ENCODE measurements around the gene STON1.
"Not testable (repeated sequence)": the region's sequence is repeated elsewhere in the genome, so short reads cannot be mapped to it uniquely, and the experiment has no call there.

The STON1 gene

GRCh38 chr2:48541666-48542389 lies 11.9 kb downstream of the STON1 start:
- no peak for TF ChIP-seq CTCF (conservative IDR thresholded peaks at IDR 0.05)

GRCh38 chr2:48543895-48544294 lies 13.9 kb downstream of the STON1 start:
- no peak for TF ChIP-seq CTCF (conservative IDR thresholded peaks at IDR 0.05)
- no peak overlapping the region for H3K27ac ChIP-seq

More at GRCh38 chr2:48541666-48542389, 11.9 kb downstream of the STON1 start:
- H3K27ac ChIP-seq = no peak overlapping the region

GRCh38 chr2:48545244-48545643 lies 15.3 kb downstream of the STON1 start:
- no peak overlapping the region for H3K27ac ChIP-seq
- TF ChIP-seq CTCF (conservative IDR thresholded peaks at IDR 0.05) = no peak

GRCh38 chr2:48548840-48549239 lies 18.9 kb downstream of the STON1 start:
- H3K27ac ChIP-seq = no peak overlapping the region
- TF ChIP-seq CTCF (conservative IDR thresholded peaks at IDR 0.05) = no peak

- no peak for TF ChIP-seq CTCF (conservative IDR thresholded peaks at IDR 0.05)
- H3K27ac ChIP-seq = no peak overlapping the region
Measured at GRCh38 chr2:48549972-48550371, 20.0 kb downstream of the STON1 start.

- TF ChIP-seq CTCF (conservative IDR thresholded peaks at IDR 0.05) = no peak
- H3K27ac ChIP-seq = no peak overlapping the region
Measured at GRCh38 chr2:48551548-48551947, 21.6 kb downstream of the STON1 start.

GRCh38 chr2:48555071-48555470 lies 25.1 kb downstream of the STON1 start:
- H3K27ac ChIP-seq = not testable (repeated sequence)

GRCh38 chr2:48558456-48558855 lies 28.5 kb downstream of the STON1 start:
- no peak overlapping the region for H3K27ac ChIP-seq
- no peak for TF ChIP-seq CTCF (conservative IDR thresholded peaks at IDR 0.05)
